Activated gamma-delta T cell treated with anti-CD3 and anti-CD28 coated beads, Interleukin-2, amount 50 U/mL, for 16 hours (primary cell): ENCODE measurements around the gene TTC1.
"Not testable (repeated sequence)": the region's sequence is repeated elsewhere in the genome, so short reads cannot be mapped to it uniquely, and the experiment has no call there.

Experiments
- DNase-seq: peaks from one replicate; pipeline ENCODE4 v3.0.0-alpha.2; 2020; ENCODE audit warnings: low read depth

TTC1 gene

DNA sequence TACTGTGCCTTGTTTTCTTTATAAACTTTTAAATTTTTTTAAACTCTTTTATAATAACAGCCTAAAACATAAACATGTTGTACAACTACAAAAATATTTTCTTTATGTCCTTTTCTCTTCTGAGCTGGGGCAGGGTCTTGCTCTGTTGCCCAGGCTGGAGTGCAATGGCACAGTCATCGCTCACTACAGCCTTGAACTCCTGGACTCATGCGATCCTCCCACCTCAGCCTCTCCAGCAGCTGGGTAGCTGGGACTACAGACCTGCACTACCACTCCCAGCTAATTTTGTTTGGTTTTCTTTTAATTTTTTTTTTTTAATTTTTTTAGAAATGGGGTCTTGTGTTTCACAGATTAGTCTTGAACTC is 31.5 kb downstream of the TTC1 start:
- no peak for DNase-seq

DNA sequence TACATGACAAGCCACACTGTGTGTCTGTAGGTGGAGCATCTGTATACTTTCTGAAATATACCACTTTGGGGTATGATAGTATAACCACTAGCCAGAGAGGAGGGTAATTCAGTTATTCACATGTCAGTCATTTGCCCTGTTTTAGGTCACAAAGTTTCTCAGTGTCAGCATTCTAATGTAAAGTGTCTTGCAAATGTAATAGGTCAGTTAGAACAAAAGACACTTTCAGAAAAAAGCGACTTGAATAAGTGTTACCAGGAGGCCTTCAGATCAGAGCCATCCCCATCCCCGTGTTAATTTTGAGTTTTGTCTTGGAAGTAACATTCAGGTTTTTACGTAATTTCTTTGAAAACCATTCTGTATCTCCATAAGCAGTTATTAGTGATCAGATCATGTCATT is 33.7 kb downstream of the TTC1 start:
- no peak for DNase-seq

DNA sequence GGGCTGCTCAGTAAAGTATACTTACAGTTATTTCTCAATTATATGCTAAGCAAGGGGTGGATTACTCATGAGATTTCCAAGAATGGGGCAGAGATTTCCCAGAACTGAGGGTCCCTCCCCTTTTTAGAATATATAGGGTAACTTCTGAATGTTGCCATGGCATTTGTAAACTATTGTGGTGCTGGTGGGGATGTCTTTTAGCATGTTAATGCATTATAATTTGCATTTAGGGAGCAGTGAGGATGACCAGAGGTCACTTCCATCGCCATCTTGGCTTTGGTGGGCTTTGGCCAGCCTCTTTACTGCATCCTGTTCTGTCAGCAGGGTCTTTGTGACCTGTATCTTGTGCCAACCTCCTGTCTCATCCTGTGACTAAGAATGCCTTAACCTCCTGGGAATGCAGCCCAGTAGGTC is 35.5 kb downstream of the TTC1 start:
- DNase-seq: no peak

DNA sequence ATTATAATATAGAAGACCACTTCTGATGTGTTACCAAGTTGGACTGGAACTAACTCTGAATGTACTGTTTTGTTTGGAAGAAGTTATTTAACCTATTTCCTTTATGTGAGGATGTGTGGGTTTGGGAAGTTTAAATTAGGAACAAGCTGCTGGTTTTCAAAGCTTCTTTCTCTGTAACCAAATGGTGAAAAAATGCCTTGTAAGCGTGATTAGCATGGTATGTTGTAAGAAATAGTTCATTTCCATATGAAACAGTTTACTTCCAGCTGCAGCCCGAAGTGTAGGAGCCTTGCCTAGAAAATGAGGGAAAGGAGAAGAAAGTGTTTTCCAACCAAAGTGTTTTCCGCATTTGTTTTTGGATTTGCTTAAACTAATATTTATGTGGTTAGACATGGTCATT is 36.0 kb downstream of the TTC1 start:
- DNase-seq: no peak

DNA sequence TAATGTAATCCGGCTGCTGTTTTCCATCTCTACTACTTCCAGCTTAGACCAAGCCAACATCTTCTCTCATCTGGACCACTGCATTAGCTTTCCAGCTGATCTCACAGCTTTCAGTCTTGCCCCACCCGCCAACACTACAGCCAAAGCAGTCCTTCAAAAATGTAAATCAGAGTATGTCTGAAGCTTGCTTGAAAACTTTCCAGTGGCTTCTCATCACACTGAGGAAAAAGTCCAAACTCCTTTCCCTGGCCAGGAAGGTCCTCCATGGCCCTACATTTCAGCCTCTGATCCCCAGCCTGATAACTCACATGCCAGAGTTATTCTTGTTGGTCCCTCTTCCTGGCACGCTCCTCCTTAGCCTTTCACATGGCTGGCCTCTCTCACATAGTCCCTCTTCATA is 38.5 kb downstream of the TTC1 start:
- no peak for DNase-seq

DNA sequence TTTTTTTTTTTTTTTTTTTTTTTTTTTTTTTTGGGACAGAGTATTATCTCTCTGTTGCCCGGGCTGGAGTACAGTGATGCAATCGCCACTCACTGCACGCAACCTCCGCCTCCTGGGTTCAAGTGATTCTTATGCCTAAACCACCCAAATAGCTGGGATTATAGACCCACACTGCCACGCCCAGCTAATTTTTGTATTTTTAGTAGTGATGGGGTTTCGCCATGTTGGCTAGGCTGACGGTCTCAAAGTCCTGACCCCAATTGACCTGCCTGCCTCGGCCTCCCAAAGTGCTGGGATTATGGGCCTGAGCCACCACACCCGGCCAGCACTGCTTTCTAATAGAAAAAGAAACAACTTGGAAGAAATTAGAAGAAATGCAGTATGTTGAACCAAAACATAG is 39.2 kb downstream of the TTC1 start:
- no peak for DNase-seq

DNA sequence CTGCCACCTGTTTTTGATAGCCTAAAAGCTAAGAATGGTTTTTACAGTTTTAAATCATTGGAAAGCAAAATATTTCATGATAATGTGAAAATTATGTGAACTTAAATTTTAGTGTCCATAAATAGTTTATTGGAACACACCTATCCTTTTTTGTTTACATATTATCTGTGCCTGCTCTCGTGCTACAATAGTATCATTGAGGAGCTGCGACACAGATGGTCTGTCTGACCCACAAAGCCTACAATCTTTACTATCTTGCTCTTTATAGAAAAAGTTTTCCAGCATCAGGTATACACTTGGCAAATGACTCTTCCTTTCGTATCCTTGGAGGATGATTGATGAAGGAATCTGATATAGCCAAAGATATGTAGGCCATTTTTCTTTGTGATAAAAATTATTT is 40.2 kb downstream of the TTC1 start:
- DNase-seq: no peak

DNA sequence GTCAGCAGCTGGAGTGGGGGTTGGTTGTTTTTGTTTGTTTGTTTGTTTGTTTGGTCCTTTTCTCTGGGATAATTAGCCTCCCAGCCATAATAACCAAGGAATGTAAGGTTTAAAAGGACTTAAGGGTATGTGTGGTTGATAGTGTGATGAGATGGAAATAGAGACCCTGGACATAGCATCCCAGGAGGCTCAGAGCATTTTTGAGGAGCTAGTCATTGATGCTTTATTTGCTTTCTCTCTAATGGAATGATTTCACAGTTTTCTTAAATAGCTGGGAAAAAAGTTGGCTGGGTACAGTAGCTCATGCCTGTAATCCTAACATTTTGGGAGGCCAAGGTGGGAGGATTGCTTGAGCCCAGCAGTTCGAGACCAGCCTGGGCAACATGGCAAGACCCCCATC is 45.1 kb downstream of the TTC1 start:
- no peak for DNase-seq

DNA sequence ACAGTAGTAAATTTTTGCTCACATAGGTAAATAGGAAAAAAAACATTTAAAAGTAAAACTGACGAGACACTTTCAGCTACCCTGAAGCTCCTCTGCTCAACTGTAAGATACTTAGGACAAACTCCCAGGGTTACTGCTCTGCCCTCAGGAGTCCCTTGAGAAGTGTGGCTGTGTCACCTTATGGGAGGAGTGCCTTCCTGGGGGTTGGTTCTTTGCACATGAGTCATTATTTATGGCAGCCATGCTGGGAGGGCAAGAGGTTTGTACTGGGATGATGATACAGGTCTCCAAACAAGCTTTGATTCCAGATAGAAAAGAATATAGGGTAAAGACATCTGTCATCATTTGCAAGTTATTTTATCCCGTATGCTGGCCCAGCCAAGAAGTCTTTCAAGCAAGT is 45.9 kb downstream of the TTC1 start:
- DNase-seq: no peak

DNA sequence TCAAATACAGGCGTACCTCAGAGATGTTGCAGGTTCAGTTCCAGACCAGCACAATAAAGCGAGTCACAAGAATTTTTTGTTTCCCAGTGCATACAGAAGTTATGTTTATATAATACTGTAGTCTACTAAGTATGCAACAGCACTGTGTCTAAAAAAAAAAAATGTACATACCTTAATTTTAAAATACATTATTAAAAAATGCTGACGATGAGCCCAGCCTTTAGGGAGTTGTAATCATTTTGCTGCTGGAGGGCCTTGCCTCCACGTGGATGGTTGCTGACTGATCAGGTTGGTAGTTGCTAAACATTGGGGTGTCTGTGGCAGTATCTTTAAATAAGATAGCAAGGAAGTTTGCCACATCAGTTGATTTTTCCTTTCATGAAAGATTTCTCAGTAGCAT is 48.3 kb downstream of the TTC1 start:
- no peak for DNase-seq

DNA sequence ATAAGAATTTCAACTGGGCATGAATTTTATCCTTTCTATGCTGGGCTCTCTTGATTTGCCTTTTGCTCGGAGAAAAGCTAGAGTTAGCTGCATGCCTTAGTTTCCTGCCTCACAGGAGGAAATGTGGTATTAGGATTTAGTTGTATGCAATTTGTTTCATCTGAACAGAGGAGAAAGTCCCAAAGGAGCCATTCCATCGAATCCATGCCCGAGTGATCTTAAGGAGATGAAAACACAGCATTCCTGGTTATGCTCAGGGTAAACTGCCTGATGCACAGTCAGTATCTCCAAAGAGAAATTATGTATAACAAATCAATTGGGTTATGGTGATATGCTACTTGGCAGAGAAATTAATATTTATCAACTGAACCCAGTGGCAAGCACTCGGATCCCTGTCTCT is 51.1 kb downstream of the TTC1 start:
- no peak for DNase-seq

DNA sequence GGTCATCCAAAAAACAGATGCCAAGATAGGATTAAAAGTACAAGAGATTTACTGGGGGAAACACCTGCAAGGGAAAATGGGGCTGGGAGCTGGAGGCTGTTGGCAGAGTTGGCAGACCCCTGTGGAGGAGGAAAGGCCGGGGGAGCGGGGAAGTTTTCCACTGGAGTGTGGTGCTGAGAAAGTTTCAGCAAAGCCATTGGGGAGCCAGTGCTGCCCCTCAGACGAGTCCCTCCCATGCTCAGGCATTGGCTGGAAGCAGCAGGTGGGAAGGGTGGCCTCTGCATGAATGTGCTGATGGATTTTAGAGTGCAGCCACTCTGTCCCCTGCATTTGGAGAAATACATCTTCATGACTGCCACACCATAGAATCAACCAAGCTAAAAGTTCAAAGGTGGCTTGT is 52.8 kb downstream of the TTC1 start:
- no peak for DNase-seq

DNA sequence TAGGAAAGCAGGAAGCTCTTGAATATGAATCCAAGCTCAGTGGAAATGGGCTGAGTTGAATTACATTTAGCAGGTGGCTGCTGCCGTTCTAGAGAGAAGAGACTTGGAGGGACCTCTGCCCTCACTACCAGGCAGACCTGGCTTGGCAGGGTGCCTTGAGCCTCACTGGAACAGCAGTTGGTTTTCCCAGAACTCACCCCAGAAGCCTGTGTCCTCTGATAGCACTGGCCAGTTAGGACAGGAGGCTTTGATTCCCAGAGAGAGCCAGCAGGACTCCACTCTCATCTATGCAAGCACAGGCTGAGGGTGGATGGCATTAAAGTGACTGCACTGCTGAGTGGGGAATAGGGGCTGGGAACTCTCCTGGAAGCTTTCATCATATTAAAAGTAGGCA is 55.5 kb downstream of the TTC1 start:
- DNase-seq: no peak

DNA sequence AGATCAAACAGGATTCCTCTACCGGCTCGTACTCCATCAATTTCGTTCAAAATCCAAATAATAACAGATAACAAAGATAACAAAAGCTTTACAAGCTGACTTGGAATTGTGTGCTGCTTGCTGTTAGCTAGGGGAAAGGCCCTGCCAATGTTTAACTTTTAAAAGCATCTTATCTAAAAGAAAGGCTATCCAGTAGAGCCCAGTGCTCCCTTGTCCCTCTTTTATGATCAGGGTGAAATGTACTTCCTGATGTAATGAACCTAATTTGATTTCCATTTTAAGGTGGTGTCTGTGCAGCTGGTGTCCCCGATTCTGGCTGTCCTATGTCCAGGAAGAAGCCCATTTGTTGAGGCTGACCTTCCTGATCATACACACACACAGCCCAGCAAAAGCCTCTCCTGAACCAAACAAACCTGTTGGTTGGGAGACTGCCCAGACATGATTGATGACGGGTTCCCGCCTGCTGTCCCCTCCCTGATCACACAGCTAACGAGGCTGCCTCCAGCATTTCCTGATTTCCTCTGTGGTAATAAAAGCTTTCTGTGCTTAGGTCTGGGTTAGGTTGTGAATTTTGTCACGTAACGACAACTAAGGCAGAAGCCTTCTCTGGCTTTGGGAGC is 56.2 kb downstream of the TTC1 start:
- DNase-seq: no peak

DNA sequence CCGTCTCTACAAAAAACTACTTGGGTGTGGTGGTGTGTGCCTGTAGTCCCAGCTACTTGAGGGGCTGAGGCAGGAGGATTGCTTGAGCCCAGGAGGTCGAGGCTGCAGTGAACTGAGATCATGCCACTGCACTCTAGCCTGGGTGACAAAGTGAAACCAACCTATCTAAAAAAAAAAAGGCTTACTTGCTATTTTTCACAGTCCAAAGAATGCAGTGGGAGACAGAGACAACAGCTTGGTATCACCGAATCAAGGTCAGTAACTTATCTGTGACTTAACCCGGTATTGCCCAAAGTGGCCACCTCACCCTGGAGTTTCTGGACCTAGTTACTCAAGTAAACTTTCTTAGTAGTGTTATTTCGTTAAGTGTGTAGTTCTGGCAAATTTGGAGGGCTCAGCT is 60.2 kb downstream of the TTC1 start:
- DNase-seq: not testable (repeated sequence)

DNA sequence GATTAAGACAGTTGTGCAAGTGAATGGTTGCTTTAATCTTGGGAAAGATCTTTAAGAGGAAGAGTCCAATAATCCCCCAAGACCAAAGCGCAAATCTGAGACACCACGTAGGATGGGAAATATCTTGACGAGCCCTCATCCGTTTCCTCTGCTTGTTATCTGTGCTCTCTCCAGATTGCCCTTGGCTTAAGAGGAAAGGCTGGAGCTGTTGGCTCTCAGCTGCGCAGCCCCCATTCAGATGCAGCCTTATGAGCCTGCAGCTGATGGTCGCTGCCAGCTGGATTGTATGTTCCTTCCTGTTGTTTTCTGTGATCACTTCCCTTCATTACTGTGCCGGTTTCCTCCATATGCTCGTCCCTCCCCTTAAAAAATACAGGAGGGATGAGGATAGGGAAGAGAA is 62.6 kb downstream of the TTC1 start:
- DNase-seq: no peak

DNA sequence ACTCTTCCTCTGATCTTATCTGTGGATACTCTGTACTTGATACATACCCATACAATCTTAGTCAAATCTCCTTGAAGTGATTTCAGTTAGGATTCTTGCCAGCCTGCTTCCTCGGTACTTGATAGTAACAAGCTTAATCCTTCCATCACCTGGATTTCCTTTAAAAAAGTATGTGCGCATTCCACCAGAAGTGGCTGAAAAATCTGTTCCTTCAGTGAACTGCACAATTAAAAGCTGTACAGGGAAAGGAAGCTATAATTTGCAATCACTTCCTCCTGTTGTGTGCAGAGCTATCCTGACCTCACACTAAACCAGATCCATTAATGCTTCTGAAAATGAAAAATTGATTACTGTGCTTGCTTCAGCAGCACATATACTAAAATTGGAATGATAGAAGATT is 63.0 kb downstream of the TTC1 start:
- DNase-seq: no peak

DNA sequence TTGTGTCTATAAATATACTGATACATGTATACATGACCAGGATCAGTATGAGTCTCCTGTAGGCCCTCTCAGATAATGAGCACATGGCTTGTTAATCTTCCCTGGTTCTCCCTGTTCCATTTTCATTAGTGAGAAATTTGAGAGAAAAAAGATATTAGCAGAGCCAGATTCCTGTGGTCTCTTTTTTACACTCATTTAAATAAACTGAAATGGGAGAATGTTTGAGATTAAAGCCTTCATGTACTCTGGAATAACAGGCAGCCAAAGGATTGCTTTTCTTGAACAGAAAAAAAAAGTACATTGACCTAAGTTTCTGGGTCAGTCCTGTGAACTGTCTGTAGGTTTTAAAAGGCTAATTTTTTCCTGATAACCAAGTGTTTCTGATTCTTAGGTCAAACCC is 66.1 kb downstream of the TTC1 start:
- DNase-seq: no peak

DNA sequence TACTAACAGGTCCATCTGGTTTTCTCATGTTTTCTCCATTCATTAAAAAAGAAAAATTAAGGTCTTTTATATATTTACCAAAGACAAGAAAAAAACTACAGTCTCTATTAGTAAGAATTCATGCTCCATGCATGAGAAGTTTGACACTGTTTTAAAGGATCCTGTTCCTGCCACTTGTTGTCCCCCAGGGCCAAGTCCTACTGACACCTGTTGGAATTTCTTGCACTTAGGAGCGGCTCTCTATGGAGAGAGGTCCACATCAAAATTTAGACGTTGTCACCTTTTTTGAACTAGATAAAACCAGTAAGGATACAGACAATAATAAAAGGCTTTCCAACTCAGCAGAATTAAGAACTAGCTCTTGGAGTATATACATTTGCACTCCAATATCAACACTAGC is 68.1 kb downstream of the TTC1 start:
- DNase-seq: no peak

DNA sequence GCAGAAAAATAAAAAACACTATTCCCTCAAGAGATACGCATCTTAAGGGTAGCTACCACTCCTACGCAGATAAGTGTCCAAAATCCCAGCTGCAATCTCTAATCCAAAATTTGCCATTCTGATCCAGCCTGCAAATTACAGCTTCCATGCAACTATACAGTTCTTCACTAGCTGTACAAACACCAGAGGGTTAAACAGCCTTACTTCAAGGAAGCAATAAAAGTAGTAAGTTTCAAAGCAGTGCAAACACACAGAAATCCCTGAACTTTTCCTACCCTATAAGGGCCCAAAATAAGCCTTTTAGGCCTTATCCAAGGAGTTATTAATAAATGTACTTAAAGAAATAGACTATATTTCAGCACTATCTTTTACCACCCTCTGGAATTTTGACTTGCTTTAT is 70.8 kb downstream of the TTC1 start:
- no peak for DNase-seq

DNA sequence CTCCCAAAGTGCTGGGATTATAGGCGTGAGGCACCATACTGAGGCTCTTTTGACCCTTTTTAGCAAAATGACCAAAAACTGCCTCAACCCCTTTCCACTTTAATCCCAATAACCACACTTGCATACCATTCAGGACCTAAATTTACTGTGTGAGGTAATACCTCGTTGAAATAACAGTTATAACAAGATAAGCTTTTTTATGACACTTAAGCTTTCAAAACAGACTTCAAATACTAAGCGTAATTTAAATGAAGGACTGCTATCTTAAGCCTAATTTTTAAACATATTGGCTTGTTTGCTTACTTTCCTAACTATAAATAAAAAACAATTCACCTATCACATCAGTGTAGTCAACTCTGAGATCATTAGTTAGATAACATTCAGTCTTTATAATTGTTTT is 72.6 kb downstream of the TTC1 start:
- no peak for DNase-seq

DNA sequence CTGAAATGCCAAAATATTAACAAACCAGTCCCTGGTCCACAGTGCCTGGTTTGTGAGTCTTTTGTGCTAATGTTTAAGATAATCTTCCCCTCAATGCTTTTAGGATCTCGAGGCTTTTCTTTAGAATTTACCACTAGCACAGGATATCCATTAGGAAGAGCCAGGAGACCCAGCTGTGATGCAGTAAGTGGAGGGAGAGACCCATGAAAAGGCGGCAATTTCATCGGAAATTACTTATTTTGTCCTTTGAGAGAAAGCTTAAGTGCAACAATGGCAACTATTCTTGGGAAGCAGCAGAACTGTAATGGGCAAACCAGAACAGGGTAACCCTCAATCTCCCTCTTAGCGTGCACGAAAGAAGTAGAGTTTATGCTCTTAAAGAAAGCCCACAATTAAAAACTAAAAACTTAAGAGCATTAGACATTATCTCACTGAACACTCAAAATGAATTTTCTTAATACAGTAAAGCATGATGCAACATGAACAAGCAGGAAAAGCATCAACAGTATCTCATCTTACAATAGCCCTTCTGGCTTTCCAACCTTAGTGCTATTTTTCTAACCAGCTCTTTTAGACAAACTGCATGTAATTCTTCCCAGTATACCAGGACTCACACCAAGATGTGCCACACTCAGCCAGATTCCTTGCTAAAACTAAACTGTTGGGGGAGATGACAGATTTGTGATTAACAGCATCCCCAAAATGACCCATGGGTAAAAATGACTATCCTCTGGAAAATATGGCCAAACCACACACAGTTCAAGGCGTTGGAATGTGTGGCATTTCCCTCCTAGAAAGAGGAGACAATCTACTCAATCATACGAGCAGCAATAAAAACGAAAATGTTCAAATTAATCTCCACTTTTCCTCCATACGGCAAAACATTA is 73.9 kb downstream of the TTC1 start:
- no peak for DNase-seq

DNA sequence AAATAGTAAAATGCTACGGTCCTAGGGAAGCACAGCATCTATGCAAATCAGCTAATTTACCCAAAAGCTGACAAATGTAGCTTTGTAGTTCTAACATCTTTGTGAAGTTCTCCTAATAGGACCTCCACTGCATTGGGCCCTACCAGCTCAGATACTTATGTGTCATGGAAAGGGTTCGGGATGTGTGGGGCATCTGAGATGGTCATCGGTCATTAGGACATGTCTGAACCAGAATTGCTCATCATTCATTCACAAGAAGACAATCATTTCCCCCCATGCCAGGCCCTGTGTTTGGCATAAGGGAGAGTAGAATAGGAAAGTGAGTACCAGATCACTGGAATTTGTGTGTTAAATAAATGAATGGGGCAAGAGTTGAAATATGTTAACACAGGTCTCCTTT is 74.6 kb downstream of the TTC1 start:
- DNase-seq: no peak

DNA sequence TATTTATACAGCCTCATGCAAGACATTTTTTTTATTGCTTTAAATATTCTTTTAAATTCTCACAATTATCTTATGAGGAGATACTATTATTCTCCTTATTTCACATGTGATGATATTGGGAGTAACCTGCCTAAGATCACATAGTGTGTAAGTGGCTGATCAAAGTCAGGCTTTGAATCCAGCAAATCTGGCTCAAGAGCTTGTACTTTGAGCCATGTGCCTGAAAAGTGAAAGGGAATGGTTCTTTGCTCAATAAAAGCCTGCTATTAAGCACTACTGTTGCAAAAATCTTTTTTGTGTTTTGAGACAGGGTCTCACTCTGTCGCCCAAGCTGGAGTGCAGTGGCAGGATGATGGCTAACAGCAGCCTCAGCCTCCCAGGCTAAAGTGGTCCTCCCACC is 75.2 kb downstream of the TTC1 start:
- DNase-seq: no peak
